Neural cell (in vitro differentiated cells): ENCODE measurements around the gene ATP1A2. TPM values are rescaled to one million over a fixed set of nuclear protein-coding genes. Genes with fewer than 3 reads are reported as not detected.

Experiments used
- H2AFZ ChIP-seq: fragments of 200-600, 300-800 bp; sonication (generic), shearing (Covaris generic); 2 replicates; pipeline ENCODE4 v1.6.0; 2014; ENCODE audit warnings: low read depth, mild to moderate bottlenecking, antibody characterized with exemption, low read length, moderate library complexity
- H3F3A ChIP-seq: fragments of 200-600 bp; shearing (Covaris generic); 2 replicates; pipeline ENCODE4 v1.6.1; 2016; ENCODE audit warnings: mild to moderate bottlenecking, moderate library complexity, mixed read lengths, antibody characterized with exemption, low read length; ENCODE audit not compliant: insufficient read depth, poor library complexity, severe bottlenecking
- H3K27ac ChIP-seq: fragments of 200-600, 300-800 bp; sonication (generic), shearing (Covaris generic); 2 replicates; pipeline ENCODE4 v1.5.1; 2014; ENCODE audit warnings: mild to moderate bottlenecking, low read length, moderate library complexity
- H3K27me3 ChIP-seq: fragments of 300-800, 200-600 bp; sonication (generic), shearing (Covaris generic); 2 replicates; pipeline ENCODE4 v1.6.0; 2014; ENCODE audit warnings: mild to moderate bottlenecking, low read depth, low read length, moderate library complexity; ENCODE audit not compliant: insufficient read depth
- H3K36me3 ChIP-seq: fragments of 300-800, 200-600 bp; sonication (generic), shearing (Covaris generic); 2 replicates; pipeline ENCODE4 v1.5.1; 2014; ENCODE audit warnings: mild to moderate bottlenecking, antibody characterized with exemption, low read length, moderate library complexity; ENCODE audit not compliant: insufficient read depth
- H3K4me2 ChIP-seq: fragments of 300-800, 200-600 bp; sonication (generic), shearing (Covaris generic); 2 replicates; pipeline ENCODE4 v1.6.0; 2014; ENCODE audit warnings: mild to moderate bottlenecking, low read length
- H3K4me3 ChIP-seq: fragments of 300-800, 200-600 bp; sonication (generic), shearing (Covaris generic); 2 replicates; pipeline ENCODE4 v1.5.1; 2014; ENCODE audit warnings: mild to moderate bottlenecking, low read length, moderate library complexity
- H3K79me2 ChIP-seq: fragments of 200-600 bp; shearing (Covaris generic); replicated peaks from 2 replicates; pipeline ENCODE4 v1.6.0; 2014; ENCODE audit warnings: mild to moderate bottlenecking, low read length, moderate library complexity; ENCODE audit not compliant: insufficient read depth
- H3K9ac ChIP-seq: fragments of 300-800, 200-600 bp; sonication (generic), shearing (Covaris generic); 2 replicates; pipeline ENCODE4 v1.6.1; 2016; ENCODE audit warnings: mild to moderate bottlenecking, low read length, mixed read lengths
- H3K9me2 ChIP-seq: fragments of 200-600 bp; shearing (Covaris generic); 2 replicates; pipeline ENCODE4 v1.6.1; 2016; ENCODE audit warnings: mild to moderate bottlenecking, low read length, mixed read lengths; ENCODE audit not compliant: insufficient read depth
- H3K9me3 ChIP-seq: fragments of 200-600, 300-800 bp; sonication (generic), shearing (Covaris generic); 2 replicates; pipeline ENCODE4 v1.6.1; 2016; ENCODE audit warnings: mild to moderate bottlenecking, mixed run types, low read length, moderate library complexity, mixed read lengths
- H4K20me1 ChIP-seq: fragments of 200-600 bp; shearing (Covaris generic); 2 replicates; pipeline ENCODE4 v1.6.1; 2016; ENCODE audit warnings: mild to moderate bottlenecking, mixed run types; ENCODE audit not compliant: insufficient read depth
- CTCF ChIP-seq: fragments of 450-650 bp; IDR thresholded peaks from 2 replicates; pipeline ENCODE4 v1.5.1; 2014; ENCODE audit warnings: antibody characterized with exemption, mild to moderate bottlenecking, moderate library complexity; ENCODE audit not compliant: poor library complexity, severe bottlenecking
- EP300 ChIP-seq: fragments of 450-650 bp; conservative IDR thresholded peaks from 2 replicates; pipeline ENCODE4 v1.6.1; 2014; ENCODE audit warnings: antibody characterized with exemption, mild to moderate bottlenecking, moderate library complexity; ENCODE audit not compliant: poor library complexity, severe bottlenecking
- EZH2 ChIP-seq: fragments of 200-600, 300-800 bp; shearing (Covaris generic), sonication (generic); IDR thresholded peaks from 2 replicates; pipeline ENCODE4 v1.6.1; 2014; ENCODE audit warnings: antibody characterized with exemption, low read length, borderline replicate concordance, mild to moderate bottlenecking; ENCODE audit not compliant: insufficient read depth, poor library complexity, severe bottlenecking
- MXI1 ChIP-seq: fragments of 450-650 bp; conservative IDR thresholded peaks from 2 replicates; pipeline ENCODE4 v1.6.1; 2014; ENCODE audit warnings: antibody characterized with exemption, mild to moderate bottlenecking; ENCODE audit not compliant: poor library complexity, severe bottlenecking
- POLR2AphosphoS5 ChIP-seq: IDR thresholded peaks from 2 replicates; pipeline ENCODE4 v1.6.1; 2012
- RAD21 ChIP-seq: fragments of 450-650 bp; conservative IDR thresholded peaks from 2 replicates; pipeline ENCODE4 v1.6.1; 2014; ENCODE audit warnings: antibody characterized with exemption, mild to moderate bottlenecking, moderate library complexity
- REST ChIP-seq: IDR thresholded peaks from 2 replicates; pipeline ENCODE4 v1.6.1; 2012; ENCODE audit warnings: borderline replicate concordance
- SMC3 ChIP-seq: fragments of 450-650 bp; conservative IDR thresholded peaks from 2 replicates; pipeline ENCODE4 v1.6.1; 2014; ENCODE audit warnings: antibody characterized with exemption, mild to moderate bottlenecking, moderate library complexity; ENCODE audit not compliant: poor library complexity
- TAF1 ChIP-seq: IDR thresholded peaks from 2 replicates; pipeline ENCODE4 v1.6.1; 2012; ENCODE audit warnings: low read depth
- polyA plus RNA-seq: library from polyadenylated mRNA; depleted of rRNA; stranded (reverse); fragments of >200 nt; gene quantifications from 2 replicates; pipeline ENCODE4 v1.2.3, GENCODE V29; 2014

ATP1A2 gene
- polyA plus RNA-seq, 1 donor from 2014 or later, result 0.12 TPM

GRCh38 chr1:160089883-160090282, 25.7 kb upstream of the ATP1A2 start:
- no peak overlapping the region for H3K27ac ChIP-seq

GRCh38 chr1:160090760-160091159, 24.8 kb upstream of the ATP1A2 start:
- Histone ChIP-seq H3K27me3 (no peaks in the 10 kb centered on the region), H3K36me3 (no peaks in the 10 kb centered on the region), H2AFZ (no peak overlapping the region), H3K9me3 (no peaks in the 10 kb centered on the region), H3K4me3 (no peak overlapping the region), H3K4me2 (no peak overlapping the region), H3K79me2 (no peaks in the 10 kb centered on the region), H4K20me1 (no peaks in the 10 kb centered on the region), H3F3A (no peaks in the 10 kb centered on the region), H3K9me2 (no peaks in the 10 kb centered on the region), H3K9ac (no peak overlapping the region), H3K27ac (no peak overlapping the region)
- TF ChIP-seq SMC3 (no peak), EZH2 (no peak), CTCF (no peak)

More at GRCh38 chr1:160089883-160090282, 25.7 kb upstream of the ATP1A2 start:
- no peak overlapping the region for H2AFZ ChIP-seq
- no peaks in the 10 kb centered on the region for H4K20me1 ChIP-seq
- H3F3A ChIP-seq, result no peaks in the 10 kb centered on the region
- no peaks in the 10 kb centered on the region for H3K9me2 ChIP-seq
- no peaks in the 10 kb centered on the region for H3K9me3 ChIP-seq
- TF ChIP-seq MXI1 (no peak), POLR2AphosphoS5 (no peak), SMC3 (no peak)
- no peaks in the 10 kb centered on the region for H3K36me3 ChIP-seq
- no peak overlapping the region for H3K9ac ChIP-seq
- no peaks in the 10 kb centered on the region for H3K79me2 ChIP-seq
- H3K4me3 ChIP-seq, result no peak overlapping the region
- no peaks in the 10 kb centered on the region for H3K27me3 ChIP-seq
- H3K4me2 ChIP-seq, result no peak overlapping the region

- TF ChIP-seq SMC3, result no peak
- no peak for TF ChIP-seq POLR2AphosphoS5
- no peak for TF ChIP-seq CTCF
- TF ChIP-seq EP300, result no peak
- no peak for TF ChIP-seq TAF1
- no peak for TF ChIP-seq MXI1
- no peak for TF ChIP-seq REST
- TF ChIP-seq EZH2, result no peak
- TF ChIP-seq RAD21, result no peak
- Histone ChIP-seq H3K4me3 (no peak overlapping the region), H3K36me3 (no peaks in the 10 kb centered on the region), H3K27me3 (no peaks in the 10 kb centered on the region), H3K27ac (no peak overlapping the region), H3K9ac (no peak overlapping the region), H3K9me2 (no peaks in the 10 kb centered on the region), H3F3A (no peaks in the 10 kb centered on the region), H3K9me3 (no peaks in the 10 kb centered on the region), H2AFZ (no peak overlapping the region), H3K79me2 (no peaks in the 10 kb centered on the region), H3K4me2 (no peak overlapping the region), H4K20me1 (no peaks in the 10 kb centered on the region)
Observed at GRCh38 chr1:160091666-160092223, 23.8 kb upstream of the ATP1A2 start.
